ENCODE results near the gene SAMMSON.

Gene SAMMSON

DNA sequence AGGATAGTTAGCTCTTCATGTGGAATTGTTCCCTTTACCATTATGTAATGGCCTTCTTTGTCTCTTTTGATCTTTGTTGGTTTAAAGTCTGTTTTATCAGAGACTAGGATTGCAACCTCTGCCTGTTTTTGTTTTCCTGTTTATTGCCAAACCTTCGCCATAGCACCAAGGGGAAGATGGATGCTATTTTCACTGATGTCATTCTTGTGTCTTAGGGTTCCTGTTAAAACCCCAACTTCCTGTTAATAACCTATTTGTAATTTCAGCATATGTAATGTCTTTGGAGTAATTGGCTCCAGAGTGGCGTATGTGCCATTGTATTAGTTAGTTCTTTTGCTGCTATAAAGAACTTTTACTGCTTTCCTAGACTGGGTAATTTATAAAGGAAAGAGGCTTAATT lies 10.8 kb downstream of the SAMMSON start:
- TF ChIP-seq, protein P1, sequence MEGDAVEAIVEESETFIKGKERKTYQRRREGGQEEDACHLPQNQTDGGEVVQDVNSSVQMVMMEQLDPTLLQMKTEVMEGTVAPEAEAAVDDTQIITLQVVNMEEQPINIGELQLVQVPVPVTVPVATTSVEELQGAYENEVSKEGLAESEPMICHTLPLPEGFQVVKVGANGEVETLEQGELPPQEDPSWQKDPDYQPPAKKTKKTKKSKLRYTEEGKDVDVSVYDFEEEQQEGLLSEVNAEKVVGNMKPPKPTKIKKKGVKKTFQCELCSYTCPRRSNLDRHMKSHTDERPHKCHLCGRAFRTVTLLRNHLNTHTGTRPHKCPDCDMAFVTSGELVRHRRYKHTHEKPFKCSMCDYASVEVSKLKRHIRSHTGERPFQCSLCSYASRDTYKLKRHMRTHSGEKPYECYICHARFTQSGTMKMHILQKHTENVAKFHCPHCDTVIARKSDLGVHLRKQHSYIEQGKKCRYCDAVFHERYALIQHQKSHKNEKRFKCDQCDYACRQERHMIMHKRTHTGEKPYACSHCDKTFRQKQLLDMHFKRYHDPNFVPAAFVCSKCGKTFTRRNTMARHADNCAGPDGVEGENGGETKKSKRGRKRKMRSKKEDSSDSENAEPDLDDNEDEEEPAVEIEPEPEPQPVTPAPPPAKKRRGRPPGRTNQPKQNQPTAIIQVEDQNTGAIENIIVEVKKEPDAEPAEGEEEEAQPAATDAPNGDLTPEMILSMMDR (IDR thresholded peaks at IDR 0.05; ENCODE audit: extremely low read depth, missing control alignments), result no peak
- no peak for DNase-seq (ENCODE audit: low spot score)

GRCh38 chr3:70011582-70011981 lies 12.0 kb downstream of the SAMMSON start:
- DNase-seq (ENCODE audit: low spot score), result no peak
- TF ChIP-seq, protein P1 (IDR thresholded peaks at IDR 0.05; ENCODE audit: extremely low read depth, missing control alignments), result no peak

DNA sequence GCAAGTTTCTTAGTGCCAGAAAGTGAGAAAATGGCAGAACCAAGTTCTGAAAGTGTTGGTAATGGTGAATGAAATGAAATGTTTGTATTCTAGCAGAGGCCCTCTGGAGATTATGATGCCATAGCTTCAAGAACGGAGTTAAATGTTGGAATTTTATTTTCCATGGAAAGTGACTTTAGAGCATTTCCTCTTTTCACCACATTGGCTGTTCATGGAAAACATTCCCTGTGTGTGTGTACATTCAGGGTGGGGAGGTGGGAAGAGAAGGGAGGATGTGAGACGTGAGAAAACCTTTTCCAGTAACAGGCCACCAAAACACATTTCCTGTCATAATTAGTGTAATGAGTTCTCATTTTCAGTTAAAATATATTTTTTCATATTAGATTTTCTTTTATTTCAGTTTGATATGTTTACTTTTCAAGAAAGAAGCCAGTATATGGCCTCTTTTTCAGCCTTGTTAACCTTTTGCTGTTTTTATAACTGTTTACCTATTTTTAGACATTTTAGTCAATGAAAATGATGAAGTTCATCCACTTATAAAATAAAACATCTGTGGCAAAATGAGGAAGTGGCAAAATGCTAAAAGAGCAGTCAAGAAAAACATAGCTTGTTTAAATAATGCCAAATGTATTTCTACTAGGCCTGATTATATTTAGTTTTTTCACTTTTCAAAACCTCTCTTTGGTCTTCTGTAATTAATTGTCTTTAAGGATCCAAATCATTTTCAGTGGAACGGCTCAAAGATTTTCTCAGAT lies 21.6 kb downstream of the SAMMSON start:
- DNase-seq (ENCODE audit: low spot score), result no peak
- TF ChIP-seq, protein P1 (IDR thresholded peaks at IDR 0.05; ENCODE audit: extremely low read depth, missing control alignments), result no peak

DNA sequence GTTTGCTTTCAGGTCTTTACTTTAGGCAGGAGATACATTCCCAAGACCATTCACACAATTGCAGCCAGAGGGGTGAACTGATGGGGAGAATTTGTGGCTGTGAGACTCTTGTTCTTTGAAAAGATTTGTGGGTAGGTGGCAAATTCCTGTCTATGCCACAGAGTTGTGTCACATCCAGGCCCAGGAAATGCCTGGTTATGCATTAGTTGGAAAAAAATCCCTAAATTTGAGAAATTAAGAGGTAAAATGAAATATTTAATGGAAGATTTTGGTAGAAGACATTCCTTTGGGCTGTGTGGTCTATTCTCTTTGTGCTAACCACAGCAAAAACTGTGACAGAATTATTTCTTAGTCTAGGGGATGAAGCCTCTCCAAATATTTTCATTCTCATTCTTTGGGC lies 28.8 kb downstream of the SAMMSON start:
- DNase-seq (ENCODE audit: low spot score), result no peak
- TF ChIP-seq, protein P1 (IDR thresholded peaks at IDR 0.05; ENCODE audit: extremely low read depth, missing control alignments), result no peak

DNA sequence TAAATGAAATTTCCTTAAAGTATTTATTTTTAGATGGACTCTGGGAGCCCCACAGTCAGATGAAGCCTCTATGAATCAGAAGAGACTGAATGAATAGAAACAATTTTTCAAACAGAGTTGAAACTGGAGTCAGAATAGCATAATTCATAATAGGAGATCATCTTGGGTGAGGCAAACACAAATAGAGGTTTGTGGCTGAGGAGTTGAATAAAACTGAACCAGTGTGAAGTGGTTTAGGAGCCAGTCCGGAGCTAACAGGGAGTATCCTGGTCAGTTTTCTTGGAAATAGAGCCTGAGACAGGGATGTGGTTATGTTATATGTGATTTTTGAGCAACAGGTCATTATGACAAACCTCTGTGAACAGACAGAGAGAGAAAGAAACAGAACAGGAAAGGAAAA lies 39.2 kb downstream of the SAMMSON start:
- DNase-seq (ENCODE audit: low spot score), result no peak
- TF ChIP-seq, protein P1 (IDR thresholded peaks at IDR 0.05; ENCODE audit: extremely low read depth, missing control alignments), result no peak

DNA sequence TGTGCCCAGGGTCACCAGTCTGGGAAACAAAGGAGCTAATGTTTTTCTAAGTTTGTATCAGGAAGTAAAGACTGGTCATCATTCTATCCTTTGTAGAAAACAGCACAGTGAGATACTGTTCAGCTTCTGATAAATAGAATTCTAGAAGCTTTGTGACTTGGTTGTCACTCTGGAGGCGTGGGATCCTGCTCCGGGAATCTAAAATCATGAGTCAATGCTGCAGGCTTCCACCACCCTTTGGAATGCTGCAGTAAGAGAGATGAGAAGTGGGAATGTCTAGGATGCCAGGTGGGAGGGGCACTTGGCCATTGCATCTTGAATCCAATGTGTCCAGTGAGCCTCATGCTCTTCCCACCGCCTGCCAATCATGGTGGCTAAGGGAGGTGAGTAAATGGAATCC lies 40.9 kb downstream of the SAMMSON start:
- DNase-seq (ENCODE audit: low spot score), result no peak

DNA sequence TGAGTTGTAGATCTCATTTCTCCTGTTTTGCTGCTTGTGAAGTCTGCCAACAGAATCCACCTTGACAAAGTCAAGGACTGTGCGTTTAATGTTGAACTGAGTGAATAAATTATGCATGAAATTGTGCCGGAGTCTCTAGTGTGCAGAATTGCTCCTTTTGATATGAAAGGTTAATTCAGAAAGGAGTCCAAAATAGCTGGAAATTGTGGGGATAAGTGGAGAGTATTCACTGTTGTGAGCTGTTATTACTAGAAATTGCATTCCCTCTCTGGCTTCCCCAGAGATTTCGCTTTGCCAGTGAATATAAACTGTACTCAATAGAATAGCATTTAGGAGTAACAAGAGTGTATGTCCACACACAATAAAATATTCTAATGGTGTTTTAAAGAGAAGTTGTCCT lies 43.1 kb downstream of the SAMMSON start:
- TF ChIP-seq, protein P1 (IDR thresholded peaks at IDR 0.05; ENCODE audit: extremely low read depth, missing control alignments), result no peak
- no peak for DNase-seq (ENCODE audit: low spot score)

More for the DNA sequence above, 40.9 kb downstream of the SAMMSON start:
- TF ChIP-seq, protein P1 (IDR thresholded peaks at IDR 0.05; ENCODE audit: extremely low read depth, missing control alignments), result no peak
